ENCODE data around the gene KLHL12.

KLHL12 gene

DNA sequence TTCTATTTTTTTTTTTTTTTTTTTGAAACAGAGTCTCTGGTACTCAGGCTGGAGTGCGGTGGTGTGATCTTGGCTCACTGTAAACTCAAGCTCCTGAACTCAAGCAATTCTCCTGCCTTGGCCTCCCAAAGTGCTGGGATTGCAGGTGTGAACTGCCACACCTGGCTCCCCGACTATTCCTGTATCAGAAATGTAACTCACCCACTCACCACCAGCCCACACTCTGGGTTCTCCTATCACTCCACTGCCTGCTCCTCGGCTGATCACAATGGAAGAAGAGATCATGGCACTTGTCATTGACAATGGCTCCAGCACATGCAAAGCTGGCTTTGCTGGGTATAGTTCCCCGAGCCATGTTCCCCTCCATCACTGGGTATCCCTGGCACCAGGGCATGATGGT lies 54.0 kb downstream of the KLHL12 start:
- CTCF ChIA-PET = no interaction called here
- POLR2A ChIA-PET = no interaction called here
- TF ChIP-seq FOXA1 (IDR thresholded peaks at IDR 0.05) (no peak), LEF1 (IDR thresholded peaks at IDR 0.05; ENCODE audit: borderline replicate concordance) (no peak), HDGF (IDR thresholded peaks at IDR 0.05; ENCODE audit: borderline replicate concordance) (no peak), ELF4 (IDR thresholded peaks at IDR 0.05) (no peak), CTBP1 (IDR thresholded peaks at IDR 0.05; ENCODE audit: borderline replicate concordance) (no peak), SUZ12 (IDR thresholded peaks at IDR 0.05) (no peak), ARNT (IDR thresholded peaks at IDR 0.05) (no peak), NFRKB (IDR thresholded peaks at IDR 0.05) (no peak)
- no peak for DNase-seq (ENCODE audit: extremely low spot score)

DNA sequence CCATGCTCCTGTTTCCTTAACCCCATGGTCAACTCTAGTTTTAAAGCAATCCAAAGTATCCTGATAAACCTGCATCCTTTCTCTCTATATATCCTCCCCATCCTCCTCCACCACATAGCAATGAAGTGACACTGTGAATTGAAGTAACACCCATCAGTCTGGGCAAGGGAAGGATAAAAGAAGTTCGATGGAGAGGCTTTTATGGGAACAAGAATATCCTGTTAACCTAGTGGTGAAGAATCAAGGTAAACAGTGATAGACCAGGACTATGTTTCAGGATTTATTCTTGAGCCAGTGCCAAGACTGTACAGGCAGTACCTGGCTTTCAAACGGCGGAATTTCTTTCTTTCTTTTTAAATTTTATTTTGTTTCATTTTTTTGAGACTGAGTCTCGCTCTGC lies 55.7 kb downstream of the KLHL12 start:
- no peak for DNase-seq (ENCODE audit: extremely low spot score)
- TF ChIP-seq FOXA1 (IDR thresholded peaks at IDR 0.05) = no peak
- TF ChIP-seq LEF1 (IDR thresholded peaks at IDR 0.05; ENCODE audit: borderline replicate concordance) = no peak
- TF ChIP-seq SP1 (IDR thresholded peaks at IDR 0.05) = no peak
- TF ChIP-seq ARNT (IDR thresholded peaks at IDR 0.05) = no peak
- TF ChIP-seq HDGF (IDR thresholded peaks at IDR 0.05; ENCODE audit: borderline replicate concordance) = no peak
- TF ChIP-seq SUZ12 (IDR thresholded peaks at IDR 0.05) = no peak
- TF ChIP-seq BHLHE40 (IDR thresholded peaks at IDR 0.05; ENCODE audit: borderline replicate concordance) = no peak
- no peak for TF ChIP-seq NFRKB (IDR thresholded peaks at IDR 0.05)
- TF ChIP-seq FOXM1 (IDR thresholded peaks at IDR 0.05; ENCODE audit: borderline replicate concordance) = no peak
- TF ChIP-seq FOXK2 (IDR thresholded peaks at IDR 0.05) = no peak
- ChIA-PET POLR2A (interaction anchor here (0.8 to 1.2 kb wide), 2 partner anchors 10 to 17 kb away, joined by 3 to 4 read pairs; partner anchors contain the start of gene RABIF), CTCF (no interaction called here)

DNA sequence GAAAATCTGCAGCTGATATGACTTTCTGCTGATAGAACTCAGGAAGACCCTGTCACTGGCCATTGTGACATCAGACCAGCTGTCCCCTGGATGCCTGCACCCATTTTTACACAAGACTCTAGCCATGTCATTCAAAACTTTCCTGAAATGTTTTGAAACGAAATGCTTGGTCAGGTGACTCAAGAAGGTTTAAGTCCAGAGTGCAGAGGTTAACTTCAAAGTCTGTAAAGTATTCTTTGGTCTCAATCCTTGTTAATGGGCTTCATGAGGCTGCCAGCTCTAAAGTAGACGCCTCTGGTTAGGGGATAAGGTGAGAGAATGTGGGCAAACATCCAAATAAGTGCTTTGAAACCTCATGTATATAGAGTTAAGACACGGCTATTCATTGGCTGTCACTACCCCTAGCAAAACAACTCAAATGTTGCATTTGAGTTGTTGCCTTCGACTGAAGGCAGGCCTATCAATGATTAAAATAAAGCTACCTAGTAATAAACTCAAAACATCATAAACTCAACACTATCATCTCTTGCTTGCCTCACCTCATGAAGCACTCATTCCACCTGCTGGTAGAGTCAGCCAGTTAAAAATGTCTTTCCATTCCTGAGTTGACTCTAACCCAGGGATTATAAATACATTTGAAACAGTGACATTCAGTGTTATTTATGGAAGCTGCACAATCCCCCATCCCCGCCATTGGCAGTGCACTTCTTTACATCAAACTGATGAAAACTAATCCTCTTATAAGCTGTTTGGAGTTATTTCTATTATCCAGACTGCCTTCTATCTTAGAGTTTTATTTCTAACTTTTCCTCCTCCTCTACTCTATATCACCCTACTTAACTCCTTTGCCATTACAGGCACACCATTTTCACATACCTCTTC lies 64.1 kb downstream of the KLHL12 start:
- ChIA-PET POLR2A (no interaction called here), CTCF (no interaction called here)
- DNase-seq (ENCODE audit: extremely low spot score) = no peak
- no peak for TF ChIP-seq ELF4 (IDR thresholded peaks at IDR 0.05)
- TF ChIP-seq TARDBP (IDR thresholded peaks at IDR 0.05) = no peak
- TF ChIP-seq SUZ12 (IDR thresholded peaks at IDR 0.05) = no peak
- TF ChIP-seq HDGF (IDR thresholded peaks at IDR 0.05; ENCODE audit: borderline replicate concordance) = no peak
- no peak for TF ChIP-seq FOXA1 (IDR thresholded peaks at IDR 0.05)
- no peak for TF ChIP-seq FOXM1 (IDR thresholded peaks at IDR 0.05; ENCODE audit: borderline replicate concordance)
- no peak for TF ChIP-seq ZNF384 (IDR thresholded peaks at IDR 0.05)
- no peak for TF ChIP-seq BHLHE40 (IDR thresholded peaks at IDR 0.05; ENCODE audit: borderline replicate concordance)
- TF ChIP-seq FOXK2 (IDR thresholded peaks at IDR 0.05) = no peak
- TF ChIP-seq SP1 (IDR thresholded peaks at IDR 0.05) = no peak
- TF ChIP-seq, protein P1, sequence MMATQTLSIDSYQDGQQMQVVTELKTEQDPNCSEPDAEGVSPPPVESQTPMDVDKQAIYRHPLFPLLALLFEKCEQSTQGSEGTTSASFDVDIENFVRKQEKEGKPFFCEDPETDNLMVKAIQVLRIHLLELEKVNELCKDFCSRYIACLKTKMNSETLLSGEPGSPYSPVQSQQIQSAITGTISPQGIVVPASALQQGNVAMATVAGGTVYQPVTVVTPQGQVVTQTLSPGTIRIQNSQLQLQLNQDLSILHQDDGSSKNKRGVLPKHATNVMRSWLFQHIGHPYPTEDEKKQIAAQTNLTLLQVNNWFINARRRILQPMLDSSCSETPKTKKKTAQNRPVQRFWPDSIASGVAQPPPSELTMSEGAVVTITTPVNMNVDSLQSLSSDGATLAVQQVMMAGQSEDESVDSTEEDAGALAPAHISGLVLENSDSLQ (IDR thresholded peaks at IDR 0.05) = no peak
- no peak for TF ChIP-seq LEF1 (IDR thresholded peaks at IDR 0.05; ENCODE audit: borderline replicate concordance)
- TF ChIP-seq NFRKB (IDR thresholded peaks at IDR 0.05) = no peak
- no peak for TF ChIP-seq ARNT (IDR thresholded peaks at IDR 0.05)
- no peak for TF ChIP-seq CTBP1 (IDR thresholded peaks at IDR 0.05; ENCODE audit: borderline replicate concordance)
- no peak for TF ChIP-seq L3MBTL2 (conservative IDR thresholded peaks at IDR 0.05)

DNA sequence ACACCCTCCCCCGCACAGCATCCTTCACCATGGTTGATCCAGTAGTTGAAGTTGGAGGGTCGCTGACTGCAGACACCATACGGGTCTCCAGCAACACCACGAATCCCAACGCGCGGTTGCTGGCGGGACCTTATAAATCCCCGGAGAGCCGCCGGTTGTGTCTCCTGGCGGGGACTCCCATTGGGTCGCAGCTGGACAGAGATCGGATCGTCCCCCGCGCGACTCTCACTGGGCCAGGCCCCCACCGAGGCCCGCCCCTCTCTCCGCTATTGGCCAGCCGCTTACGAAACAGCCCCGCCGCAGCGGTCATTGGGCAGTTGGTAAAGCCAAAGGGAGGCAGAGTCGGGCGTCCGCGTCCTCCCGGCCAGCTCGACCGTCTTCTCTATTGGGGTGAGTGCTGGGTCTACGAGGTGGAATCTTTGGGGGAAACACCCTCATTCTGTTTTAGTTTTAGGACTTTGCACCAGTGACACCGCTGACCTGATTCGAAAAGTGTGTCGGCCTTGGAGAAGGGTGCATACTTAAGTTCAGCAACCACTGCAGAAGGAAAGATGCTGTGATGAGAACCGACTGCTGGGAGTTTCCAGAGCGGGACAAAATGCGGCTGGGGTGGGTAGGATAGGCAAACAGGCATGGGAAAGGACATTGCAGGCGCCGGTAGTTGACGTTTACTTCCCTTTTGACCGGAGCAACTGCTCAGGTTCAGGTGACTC lies 65.5 kb downstream of the KLHL12 start:
- peak; percentile 97 for DNase-seq (ENCODE audit: extremely low spot score)
- POLR2A ChIA-PET = interaction anchor here (0.8 to 3.0 kb wide), 7 partner anchors 9 to 145 kb away, joined by 3 to 9 read pairs (median 6); partner anchors contain the start of genes PCAT6, RABIF and TMEM183A
- TF ChIP-seq ELF4 (IDR thresholded peaks at IDR 0.05) = no peak
- TF ChIP-seq SP1 (IDR thresholded peaks at IDR 0.05) = no peak
- TF ChIP-seq HDGF (IDR thresholded peaks at IDR 0.05; ENCODE audit: borderline replicate concordance) = no peak
- TF ChIP-seq CTBP1 (IDR thresholded peaks at IDR 0.05; ENCODE audit: borderline replicate concordance) = no peak
- TF ChIP-seq, protein P1 (IDR thresholded peaks at IDR 0.05) = no peak
- no peak for TF ChIP-seq NFRKB (IDR thresholded peaks at IDR 0.05)
- no peak for TF ChIP-seq LEF1 (IDR thresholded peaks at IDR 0.05; ENCODE audit: borderline replicate concordance)
- no peak for TF ChIP-seq TARDBP (IDR thresholded peaks at IDR 0.05)
- no peak for TF ChIP-seq ARNT (IDR thresholded peaks at IDR 0.05)
- no peak; the same call in 1 of the 2 replicates for TF ChIP-seq L3MBTL2 (conservative IDR thresholded peaks at IDR 0.05)
- no peak for TF ChIP-seq FOXM1 (IDR thresholded peaks at IDR 0.05; ENCODE audit: borderline replicate concordance)
- TF ChIP-seq FOXK2 (IDR thresholded peaks at IDR 0.05) = no peak
- TF ChIP-seq ZNF384 (IDR thresholded peaks at IDR 0.05) = no peak
- no peak for TF ChIP-seq SUZ12 (IDR thresholded peaks at IDR 0.05)
- CTCF ChIA-PET = interaction anchor here (0.6 kb wide), 1 partner anchor 9 kb away, joined by 3 read pairs; no protein-coding TSS in a partner anchor

DNA sequence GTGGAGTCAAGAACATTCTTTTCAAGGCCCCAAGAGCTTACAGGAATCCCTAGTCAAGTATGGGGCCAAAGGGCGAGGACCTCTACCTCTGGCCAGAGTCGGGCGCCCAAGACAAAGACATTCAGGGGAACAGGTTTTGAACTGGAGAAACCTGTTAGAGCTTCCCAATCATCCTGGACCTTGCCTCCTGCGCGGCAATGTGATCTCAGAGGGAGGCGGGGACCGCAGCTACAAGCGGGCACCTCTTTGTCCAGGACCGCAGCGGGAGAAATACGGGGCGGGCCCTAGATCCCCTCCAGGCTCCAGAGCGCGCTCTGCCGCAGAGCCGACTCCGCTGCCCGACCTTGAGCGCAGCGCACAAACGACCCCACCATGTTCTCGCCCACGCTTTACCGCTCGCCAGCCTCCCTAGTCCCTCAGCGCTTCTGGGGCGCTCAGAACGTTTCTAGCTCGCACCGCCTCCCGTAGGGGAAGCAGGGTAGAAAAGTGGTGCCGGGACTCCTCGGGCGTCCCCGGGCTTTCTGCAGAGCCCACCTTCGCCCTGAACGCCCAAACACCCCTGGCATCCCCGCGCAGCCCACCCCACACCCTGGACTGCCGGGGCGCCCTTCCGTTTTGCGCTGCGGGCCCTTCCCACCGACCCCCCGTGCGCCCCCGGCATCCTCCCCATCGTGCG lies 66.2 kb downstream of the KLHL12 start:
- TF ChIP-seq CTBP1 (IDR thresholded peaks at IDR 0.05; ENCODE audit: borderline replicate concordance) (no peak), NFRKB (IDR thresholded peaks at IDR 0.05) (no peak), ARNT (IDR thresholded peaks at IDR 0.05) (no peak), SUZ12 (IDR thresholded peaks at IDR 0.05) (no peak), ELF4 (IDR thresholded peaks at IDR 0.05) (no peak), FOXA1 (IDR thresholded peaks at IDR 0.05) (no peak), TARDBP (IDR thresholded peaks at IDR 0.05) (no peak), SP1 (IDR thresholded peaks at IDR 0.05) (no peak), HDGF (IDR thresholded peaks at IDR 0.05; ENCODE audit: borderline replicate concordance) (no peak), FOXK2 (IDR thresholded peaks at IDR 0.05) (no peak), FOXM1 (IDR thresholded peaks at IDR 0.05; ENCODE audit: borderline replicate concordance) (no peak), BHLHE40 (IDR thresholded peaks at IDR 0.05; ENCODE audit: borderline replicate concordance) (no peak), ZNF384 (IDR thresholded peaks at IDR 0.05) (no peak), LEF1 (IDR thresholded peaks at IDR 0.05; ENCODE audit: borderline replicate concordance) (no peak)
- TF ChIP-seq, protein P1 (IDR thresholded peaks at IDR 0.05) = no peak
- CTCF ChIA-PET = no interaction called here
- peak; percentile 70 for DNase-seq (ENCODE audit: extremely low spot score)
- POLR2A ChIA-PET = interaction anchor here (0.8 to 3.0 kb wide), 8 partner anchors 10 to 146 kb away, joined by 3 to 9 read pairs (median 6); partner anchors contain the start of genes PCAT6, RABIF and TMEM183A
